Central memory CD8-positive, alpha-beta T cell (primary cell): ENCODE results near the gene ADAMTS3.

Experiments used
- ATAC-seq: fragments of 150-1000 bp; cut with Tn5 transposase; replicated peaks from 2 replicates; pipeline ENCODE4 v1.10.0; 2022; ENCODE audit warnings: mild to moderate bottlenecking, moderate FRiP score, moderate number of reproducible peaks; ENCODE audit not compliant: poor library complexity, severe bottlenecking; ENCODE audit errors: extremely low read depth
- DNase-seq, 2 donors: peaks; one replicate each; pipeline ENCODE4 v3.0.0; 2021; ENCODE audit warnings: low spot score in 2 of 2
- H3K27ac Mint-ChIP-seq: one replicate; pipeline ENCODE4 v1.8.0; 2022; ENCODE audit warnings: low read depth, mild to moderate bottlenecking, moderate library complexity, mixed read lengths
- H3K27me3 Mint-ChIP-seq: one replicate; pipeline ENCODE4 v1.8.0; 2022; ENCODE audit warnings: mixed read lengths
- H3K36me3 Mint-ChIP-seq: one replicate; pipeline ENCODE4 v1.8.0; 2022; ENCODE audit warnings: mild to moderate bottlenecking, moderate library complexity, mixed read lengths; ENCODE audit not compliant: insufficient read depth
- H3K4me1 Mint-ChIP-seq: one replicate; pipeline ENCODE4 v1.8.0; 2022; ENCODE audit warnings: mixed read lengths
- H3K4me3 Mint-ChIP-seq: one replicate; pipeline ENCODE4 v1.8.0; 2022; ENCODE audit warnings: mild to moderate bottlenecking, moderate library complexity, mixed read lengths
- H3K9me3 Mint-ChIP-seq: one replicate; pipeline ENCODE4 v1.8.0; 2022; ENCODE audit warnings: mixed read lengths

The ADAMTS3 gene

GRCh38 chr4:72377491-72378194 is 191.4 kb downstream of the ADAMTS3 start:
- no peaks in the 10 kb centered on the region for H3K4me1 Mint-ChIP-seq
- no peak overlapping the region for H3K4me3 Mint-ChIP-seq
- ATAC-seq (no peak), DNase-seq (no peak)
- H3K36me3 Mint-ChIP-seq: no peaks in the 10 kb centered on the region
- no peaks in the 10 kb centered on the region for H3K27me3 Mint-ChIP-seq
- H3K9me3 Mint-ChIP-seq: peaks cover 5% of the 10 kb centered on the region
- no peak overlapping the region for H3K27ac Mint-ChIP-seq

- ATAC-seq (no peak), DNase-seq (no peak)
- no peaks in the 10 kb centered on the region for H3K4me1 Mint-ChIP-seq
Observed at GRCh38 chr4:72376901-72377300, 192.1 kb downstream of the ADAMTS3 start.

DNA sequence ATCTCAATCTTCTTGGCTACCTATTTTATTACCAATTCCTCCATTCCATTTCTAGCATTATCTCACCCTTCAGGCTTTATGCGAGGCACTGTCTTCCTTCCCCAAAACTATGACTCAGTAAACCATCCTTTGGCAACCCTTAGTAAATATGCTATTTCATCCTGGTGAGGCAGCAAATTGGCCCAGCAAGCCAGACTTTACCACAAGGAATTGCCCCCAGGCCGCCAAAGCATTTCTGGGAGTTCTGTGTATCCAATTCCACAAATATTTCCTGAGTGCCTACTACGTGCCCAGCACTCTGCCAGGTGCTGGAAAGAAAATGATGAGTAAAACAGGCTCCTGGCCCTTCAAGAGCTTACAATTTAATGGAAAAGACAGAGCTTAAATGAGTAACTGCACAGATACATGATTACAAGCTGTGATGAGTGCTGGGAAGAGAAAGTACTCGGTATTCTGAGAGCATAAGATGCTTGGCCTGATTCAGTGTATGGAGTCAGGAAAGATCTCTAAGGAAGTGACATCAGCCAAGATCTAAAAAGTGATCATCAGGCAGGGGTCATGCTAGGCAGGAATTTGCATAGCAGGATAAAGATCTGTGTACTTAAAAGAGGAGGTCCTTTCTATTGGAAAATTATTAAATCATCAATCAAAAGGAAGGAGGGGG is 193.8 kb downstream of the ADAMTS3 start:
- no peak for DNase-seq
- no peak overlapping the region for H3K27ac Mint-ChIP-seq
- H3K36me3 Mint-ChIP-seq: no peaks in the 10 kb centered on the region
- H3K4me3 Mint-ChIP-seq: no peak overlapping the region
- H3K4me1 Mint-ChIP-seq: no peaks in the 10 kb centered on the region
- no peaks in the 10 kb centered on the region for H3K27me3 Mint-ChIP-seq
- peaks cover 10% of the 10 kb centered on the region for H3K9me3 Mint-ChIP-seq
- ATAC-seq: no peak

More at GRCh38 chr4:72376901-72377300, 192.1 kb downstream of the ADAMTS3 start:
- no peaks in the 10 kb centered on the region for H3K36me3 Mint-ChIP-seq
- no peaks in the 10 kb centered on the region for H3K27me3 Mint-ChIP-seq
- peaks cover 5% of the 10 kb centered on the region for H3K9me3 Mint-ChIP-seq
- no peak overlapping the region for H3K27ac Mint-ChIP-seq
- H3K4me3 Mint-ChIP-seq: no peak overlapping the region

- DNase-seq (no peak), ATAC-seq (no peak)
- H3K4me1 Mint-ChIP-seq: no peaks in the 10 kb centered on the region
- no peak overlapping the region for H3K4me3 Mint-ChIP-seq
- no peaks in the 10 kb centered on the region for H3K36me3 Mint-ChIP-seq
- no peak overlapping the region for H3K27ac Mint-ChIP-seq
- peaks cover 10% of the 10 kb centered on the region for H3K9me3 Mint-ChIP-seq
- H3K27me3 Mint-ChIP-seq: no peaks in the 10 kb centered on the region
Observed at GRCh38 chr4:72374159-72374558, 194.9 kb downstream of the ADAMTS3 start.

GRCh38 chr4:72366601-72367000 is 202.4 kb downstream of the ADAMTS3 start:
- peaks cover 5% of the 10 kb centered on the region for H3K9me3 Mint-ChIP-seq
- no peaks in the 10 kb centered on the region for H3K4me1 Mint-ChIP-seq
- no peak overlapping the region for H3K4me3 Mint-ChIP-seq
- DNase-seq (no peak), ATAC-seq (no peak)
- H3K36me3 Mint-ChIP-seq: no peaks in the 10 kb centered on the region
- H3K27me3 Mint-ChIP-seq: no peaks in the 10 kb centered on the region
- no peak overlapping the region for H3K27ac Mint-ChIP-seq

DNA sequence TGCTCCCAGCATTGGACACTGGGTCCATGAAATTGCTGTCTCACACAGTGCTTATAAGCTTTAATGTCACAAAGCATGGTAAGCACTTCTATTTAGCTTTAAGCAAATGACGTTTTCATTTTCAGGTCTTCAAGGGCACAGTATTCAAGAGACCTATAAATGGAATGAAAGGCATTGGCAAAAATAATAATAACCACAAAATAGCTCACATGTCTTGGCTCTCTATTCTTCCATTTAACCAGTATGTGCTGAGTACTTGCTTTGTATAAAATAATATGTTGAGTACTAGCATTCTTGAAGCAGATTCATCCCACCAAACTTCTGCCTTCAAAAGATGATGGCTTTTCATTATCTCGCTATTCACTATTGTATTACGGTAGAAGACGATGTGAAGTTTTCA is 203.0 kb downstream of the ADAMTS3 start:
- Mint-ChIP-seq H3K4me1 (no peaks in the 10 kb centered on the region), H3K27me3 (no peaks in the 10 kb centered on the region), H3K27ac (no peak overlapping the region), H3K36me3 (no peaks in the 10 kb centered on the region), H3K4me3 (no peak overlapping the region), H3K9me3 (peaks cover 5% of the 10 kb centered on the region)
- no peak for ATAC-seq
- DNase-seq: no peak

- no peak for ATAC-seq
- Mint-ChIP-seq H3K4me3 (no peak overlapping the region), H3K9me3 (no peaks in the 10 kb centered on the region)
Observed at GRCh38 chr4:72365016-72365415, 204.0 kb downstream of the ADAMTS3 start.

GRCh38 chr4:72360075-72360474 is 208.9 kb downstream of the ADAMTS3 start:
- ATAC-seq (no peak), DNase-seq (no peak)

More at GRCh38 chr4:72365016-72365415, 204.0 kb downstream of the ADAMTS3 start:
- no peak for DNase-seq
- H3K36me3 Mint-ChIP-seq: no peaks in the 10 kb centered on the region
- no peaks in the 10 kb centered on the region for H3K27me3 Mint-ChIP-seq
- H3K27ac Mint-ChIP-seq: no peak overlapping the region
- H3K4me1 Mint-ChIP-seq: no peaks in the 10 kb centered on the region

GRCh38 chr4:72358483-72358882 is 210.5 kb downstream of the ADAMTS3 start:
- ATAC-seq (no peak), DNase-seq (no peak)
- no peaks in the 10 kb centered on the region for H3K27me3 Mint-ChIP-seq

More at GRCh38 chr4:72360075-72360474, 208.9 kb downstream of the ADAMTS3 start:
- Mint-ChIP-seq H3K4me1 (no peaks in the 10 kb centered on the region), H3K27ac (no peak overlapping the region), H3K4me3 (no peak overlapping the region), H3K27me3 (no peaks in the 10 kb centered on the region), H3K9me3 (no peaks in the 10 kb centered on the region), H3K36me3 (no peaks in the 10 kb centered on the region)

GRCh38 chr4:72357908-72358307 is 211.1 kb downstream of the ADAMTS3 start:
- DNase-seq (no peak), ATAC-seq (no peak)
- Mint-ChIP-seq H3K9me3 (no peaks in the 10 kb centered on the region), H3K36me3 (no peaks in the 10 kb centered on the region), H3K4me1 (no peaks in the 10 kb centered on the region), H3K27me3 (no peaks in the 10 kb centered on the region), H3K27ac (no peak overlapping the region), H3K4me3 (no peak overlapping the region)

More at GRCh38 chr4:72358483-72358882, 210.5 kb downstream of the ADAMTS3 start:
- H3K4me3 Mint-ChIP-seq: no peak overlapping the region
- no peak overlapping the region for H3K27ac Mint-ChIP-seq
- no peaks in the 10 kb centered on the region for H3K4me1 Mint-ChIP-seq
- H3K9me3 Mint-ChIP-seq: no peaks in the 10 kb centered on the region
- no peaks in the 10 kb centered on the region for H3K36me3 Mint-ChIP-seq

DNA sequence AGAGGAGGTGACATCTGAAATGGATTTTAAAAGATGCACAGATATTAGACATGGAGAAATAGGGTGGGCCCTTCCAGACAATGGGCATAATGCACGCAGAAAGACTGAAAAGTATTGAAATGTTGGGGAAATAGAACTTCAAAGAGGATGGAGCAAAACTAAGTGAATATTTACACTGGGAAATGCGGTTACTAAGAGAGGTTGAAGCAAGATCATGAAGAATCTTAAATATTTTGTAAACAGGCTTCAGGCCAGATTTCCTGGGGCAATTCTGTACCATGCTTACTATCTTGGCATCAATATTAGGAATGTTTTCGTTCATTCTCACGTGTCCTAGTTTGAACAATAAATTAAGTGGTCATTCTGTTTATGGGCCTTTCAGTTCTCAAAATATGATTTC is 216.3 kb downstream of the ADAMTS3 start:
- H3K4me1 Mint-ChIP-seq: no peaks in the 10 kb centered on the region
- no peaks in the 10 kb centered on the region for H3K9me3 Mint-ChIP-seq
- H3K36me3 Mint-ChIP-seq: no peaks in the 10 kb centered on the region
- no peak for DNase-seq
- H3K4me3 Mint-ChIP-seq: no peak overlapping the region
- no peak overlapping the region for H3K27ac Mint-ChIP-seq
- no peaks in the 10 kb centered on the region for H3K27me3 Mint-ChIP-seq
- no peak for ATAC-seq

GRCh38 chr4:72351521-72351920 is 217.5 kb downstream of the ADAMTS3 start:
- Mint-ChIP-seq H3K9me3 (no peaks in the 10 kb centered on the region), H3K4me3 (no peak overlapping the region), H3K27me3 (no peaks in the 10 kb centered on the region), H3K36me3 (no peaks in the 10 kb centered on the region), H3K4me1 (no peaks in the 10 kb centered on the region), H3K27ac (no peak overlapping the region)
- ATAC-seq: no peak
- DNase-seq: no peak

DNA sequence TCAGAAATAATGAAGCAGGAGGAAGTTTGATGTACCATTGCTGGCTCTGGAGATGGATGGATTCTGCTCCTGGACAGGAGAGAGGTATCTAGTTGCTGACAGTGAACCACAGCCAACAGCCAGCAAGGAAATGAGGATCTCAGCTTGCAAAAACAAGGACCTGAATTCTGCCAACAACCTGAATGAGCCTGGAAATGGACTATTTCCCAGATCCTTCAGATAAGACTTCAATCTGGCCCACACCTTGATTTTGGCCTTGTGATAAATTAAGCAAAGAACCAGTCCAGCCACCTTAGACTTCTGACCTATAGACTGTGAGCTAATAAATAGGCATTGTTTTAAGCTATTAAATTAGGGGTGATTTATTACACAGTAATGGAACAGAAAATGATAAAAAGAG is 220.3 kb downstream of the ADAMTS3 start:
- H3K9me3 Mint-ChIP-seq: no peaks in the 10 kb centered on the region
- H3K36me3 Mint-ChIP-seq: no peaks in the 10 kb centered on the region
- no peak for ATAC-seq

More for the DNA sequence above, 220.3 kb downstream of the ADAMTS3 start:
- no peaks in the 10 kb centered on the region for H3K27me3 Mint-ChIP-seq
- H3K4me1 Mint-ChIP-seq: no peaks in the 10 kb centered on the region
- no peak overlapping the region for H3K4me3 Mint-ChIP-seq
- no peak for DNase-seq
- H3K27ac Mint-ChIP-seq: no peak overlapping the region
